COLO668 (cell line): ENCODE measurements around the gene ZNF726.
"Not testable (repeated sequence)": the region's sequence is repeated elsewhere in the genome, so short reads cannot be mapped to it uniquely, and the experiment has no call there.

Experiments used
- DNase-seq: peaks from one replicate; lab custom pipeline; 2025; ENCODE audit not compliant: unreplicated experiment; lab: John Stamatoyannopoulos, UW

Gene ZNF726

GRCh38 chr19:23943411-23943810, 28.7 kb downstream of the ZNF726 start:
- DNase-seq, result no peak

GRCh38 chr19:23946569-23946968, 31.9 kb downstream of the ZNF726 start:
- no peak for DNase-seq

- no peak for DNase-seq
These were observed 34.9 kb downstream of the ZNF726 start for GRCh38 chr19:23949611-23950010.

- DNase-seq, result no peak
These were observed 41.4 kb downstream of the ZNF726 start for GRCh38 chr19:23956051-23956450.

- DNase-seq, result peak; percentile 23
These were observed 43.1 kb downstream of the ZNF726 start for GRCh38 chr19:23957660-23958281.

- DNase-seq, result not testable (repeated sequence)
These were observed 48.7 kb downstream of the ZNF726 start for GRCh38 chr19:23963396-23963795.

- not testable (repeated sequence) for DNase-seq
These were observed 49.2 kb downstream of the ZNF726 start for GRCh38 chr19:23963881-23964280.

- not testable (repeated sequence) for DNase-seq
These were observed 49.6 kb downstream of the ZNF726 start for GRCh38 chr19:23964334-23964733.

- DNase-seq, result no peak
These were observed 54.9 kb downstream of the ZNF726 start for GRCh38 chr19:23969630-23970029.

GRCh38 chr19:23971598-23971997, 56.9 kb downstream of the ZNF726 start:
- DNase-seq, result peak; percentile 6

GRCh38 chr19:23972161-23972560, 57.5 kb downstream of the ZNF726 start:
- DNase-seq, result no peak

- DNase-seq, result no peak
These were observed 60.3 kb downstream of the ZNF726 start for GRCh38 chr19:23974941-23975340.

GRCh38 chr19:23976631-23977030, 61.9 kb downstream of the ZNF726 start:
- not testable (repeated sequence) for DNase-seq

- not testable (repeated sequence) for DNase-seq
These were observed 62.6 kb downstream of the ZNF726 start for GRCh38 chr19:23977256-23977655.

GRCh38 chr19:23978068-23978467, 63.4 kb downstream of the ZNF726 start:
- DNase-seq, result no peak

- DNase-seq, result no peak
These were observed 66.1 kb downstream of the ZNF726 start for GRCh38 chr19:23980805-23981204.

- no peak for DNase-seq
These were observed 67.2 kb downstream of the ZNF726 start for GRCh38 chr19:23981863-23982262.

GRCh38 chr19:23983406-23983805, 68.7 kb downstream of the ZNF726 start:
- DNase-seq, result no peak
